Type B pancreatic cell (in vitro differentiated cells): ENCODE data around the gene TMPRSS2. TPM values are rescaled to one million over a fixed set of nuclear protein-coding genes. Genes with fewer than 3 reads are reported as not detected.

ENCODE experiments used
- DNase-seq: peaks from one replicate; pipeline ENCODE4 v3.0.0; 2021; ENCODE audit warnings: mixed read lengths; ENCODE audit not compliant: unreplicated experiment; ENCODE audit errors: extremely low spot score
- H3K27ac Mint-ChIP-seq: 2 replicates; pipeline ENCODE4 v1.8.0; 2021; ENCODE audit warnings: mild to moderate bottlenecking, mixed read lengths
- H3K27me3 Mint-ChIP-seq: 2 replicates; pipeline ENCODE4 v1.8.0; 2021; ENCODE audit warnings: mixed read lengths
- H3K36me3 Mint-ChIP-seq: 2 replicates; pipeline ENCODE4 v1.8.0; 2021; ENCODE audit warnings: mixed read lengths
- H3K4me1 Mint-ChIP-seq: one replicate; pipeline ENCODE4 v1.8.0; 2021; ENCODE audit warnings: mixed read lengths; ENCODE audit not compliant: unreplicated experiment
- H3K4me3 Mint-ChIP-seq: 2 replicates; pipeline ENCODE4 v1.8.0; 2021; ENCODE audit warnings: mild to moderate bottlenecking, mixed read lengths
- H3K9me3 Mint-ChIP-seq: 2 replicates; pipeline ENCODE4 v1.8.0; 2021; ENCODE audit warnings: mixed read lengths
- total RNA-seq: library from RNA; stranded (reverse); gene quantifications from 2 replicates; pipeline ENCODE4 v1.2.1, GENCODE V29; 2021; ENCODE audit warnings: low replicate concordance
- TF ChIP-seq, protein P1 (sequence below): fragments of 200-600 bp; sonication (generic); conservative IDR thresholded peaks from 2 replicates; pipeline ENCODE4 v1.5.0; 2021; ENCODE audit warnings: antibody characterized with exemption, mild to moderate bottlenecking

The TMPRSS2 gene
- total RNA-seq, 1 donor from 2014 or later, result 82.1 TPM

DNA sequence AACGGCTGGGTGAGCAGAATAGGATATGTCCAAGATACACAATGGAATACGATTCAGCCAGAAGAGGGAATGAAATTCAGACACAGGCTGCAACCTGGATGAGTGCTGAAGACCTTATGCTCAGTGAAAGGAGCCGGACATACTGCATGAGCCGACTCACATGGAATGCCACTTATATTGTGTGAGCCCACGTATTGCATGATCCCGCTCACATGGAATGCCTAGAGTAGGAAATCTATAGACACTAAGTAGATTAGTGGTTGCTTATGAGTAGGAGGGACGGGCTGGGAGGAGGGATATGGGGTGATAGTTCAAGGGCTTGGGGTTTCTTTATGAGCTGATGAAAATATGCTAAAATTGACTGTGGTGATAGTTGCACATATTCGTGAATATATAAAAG lies 26.8 kb downstream of the TMPRSS2 start:
- DNase-seq, result no peak
- peak overlapping the region; percentile 53 for H3K27ac Mint-ChIP-seq
- TF ChIP-seq, protein P1, sequence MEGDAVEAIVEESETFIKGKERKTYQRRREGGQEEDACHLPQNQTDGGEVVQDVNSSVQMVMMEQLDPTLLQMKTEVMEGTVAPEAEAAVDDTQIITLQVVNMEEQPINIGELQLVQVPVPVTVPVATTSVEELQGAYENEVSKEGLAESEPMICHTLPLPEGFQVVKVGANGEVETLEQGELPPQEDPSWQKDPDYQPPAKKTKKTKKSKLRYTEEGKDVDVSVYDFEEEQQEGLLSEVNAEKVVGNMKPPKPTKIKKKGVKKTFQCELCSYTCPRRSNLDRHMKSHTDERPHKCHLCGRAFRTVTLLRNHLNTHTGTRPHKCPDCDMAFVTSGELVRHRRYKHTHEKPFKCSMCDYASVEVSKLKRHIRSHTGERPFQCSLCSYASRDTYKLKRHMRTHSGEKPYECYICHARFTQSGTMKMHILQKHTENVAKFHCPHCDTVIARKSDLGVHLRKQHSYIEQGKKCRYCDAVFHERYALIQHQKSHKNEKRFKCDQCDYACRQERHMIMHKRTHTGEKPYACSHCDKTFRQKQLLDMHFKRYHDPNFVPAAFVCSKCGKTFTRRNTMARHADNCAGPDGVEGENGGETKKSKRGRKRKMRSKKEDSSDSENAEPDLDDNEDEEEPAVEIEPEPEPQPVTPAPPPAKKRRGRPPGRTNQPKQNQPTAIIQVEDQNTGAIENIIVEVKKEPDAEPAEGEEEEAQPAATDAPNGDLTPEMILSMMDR, result no peak
- no peaks in the 10 kb centered on the region for H3K9me3 Mint-ChIP-seq
- no peaks in the 10 kb centered on the region for H3K36me3 Mint-ChIP-seq
- H3K4me1 Mint-ChIP-seq, result peaks cover 37% of the 10 kb centered on the region
- no peaks in the 10 kb centered on the region for H3K27me3 Mint-ChIP-seq
- no peak overlapping the region for H3K4me3 Mint-ChIP-seq

DNA sequence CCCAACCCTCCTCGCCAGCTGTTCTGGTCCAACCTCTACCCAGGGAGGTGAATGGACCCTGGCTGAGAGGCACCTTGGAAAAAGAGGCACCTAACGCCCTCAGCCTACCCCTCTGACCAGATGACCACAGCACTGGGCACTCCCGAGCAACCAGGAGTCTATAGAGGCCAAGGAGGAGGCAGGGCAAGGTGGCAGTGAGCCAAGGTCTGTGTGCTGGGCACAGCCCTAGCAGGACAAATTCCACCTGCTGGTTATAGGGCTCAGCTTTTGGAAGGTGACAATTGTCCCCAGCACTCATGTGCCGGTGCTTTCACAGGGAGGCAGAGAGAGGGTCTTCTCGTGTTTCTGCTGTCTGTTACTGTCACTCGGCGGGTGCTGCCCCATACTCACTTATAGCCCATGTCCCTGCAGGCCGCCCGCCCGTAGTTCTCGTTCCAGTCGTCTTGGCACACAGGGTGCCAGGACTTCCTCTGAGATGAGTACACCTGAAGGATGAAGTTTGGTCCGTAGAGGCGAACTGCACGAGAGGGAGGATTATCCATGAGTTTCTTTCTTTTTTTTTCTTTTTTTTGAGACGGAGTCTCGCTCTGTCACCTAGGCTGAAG lies 27.8 kb downstream of the TMPRSS2 start:
- Mint-ChIP-seq H3K4me3 (no peak overlapping the region), H3K4me1 (peaks cover 37% of the 10 kb centered on the region), H3K27ac (peak overlapping the region; percentile 46), H3K9me3 (no peaks in the 10 kb centered on the region), H3K36me3 (no peaks in the 10 kb centered on the region), H3K27me3 (no peaks in the 10 kb centered on the region)
- TF ChIP-seq, protein P1, result no peak
- DNase-seq, result no peak

DNA sequence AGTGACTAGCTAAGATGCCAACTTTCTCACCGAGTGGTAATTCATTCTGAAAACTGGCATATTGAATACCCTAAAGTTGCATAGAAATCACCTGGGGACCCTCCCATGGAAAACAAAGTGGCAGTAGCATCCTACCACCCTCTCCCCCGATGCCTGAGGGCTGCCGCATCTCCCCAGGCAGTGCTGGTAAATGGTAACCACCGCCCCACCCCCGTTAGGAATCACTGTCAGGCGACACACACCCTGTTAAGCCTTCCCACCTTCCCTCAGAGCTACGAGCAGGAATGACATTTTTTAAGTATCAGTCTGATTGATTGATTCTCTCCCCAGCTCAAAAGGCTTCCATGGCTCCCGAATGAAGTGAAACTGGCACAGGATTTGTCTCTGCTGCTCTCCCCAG lies 28.3 kb downstream of the TMPRSS2 start:
- Mint-ChIP-seq H3K27ac (peak overlapping the region; percentile 46), H3K9me3 (no peaks in the 10 kb centered on the region), H3K4me3 (no peak overlapping the region), H3K4me1 (peaks cover 37% of the 10 kb centered on the region), H3K36me3 (no peaks in the 10 kb centered on the region), H3K27me3 (no peaks in the 10 kb centered on the region)
- TF ChIP-seq, protein P1, result no peak
- no peak for DNase-seq

DNA sequence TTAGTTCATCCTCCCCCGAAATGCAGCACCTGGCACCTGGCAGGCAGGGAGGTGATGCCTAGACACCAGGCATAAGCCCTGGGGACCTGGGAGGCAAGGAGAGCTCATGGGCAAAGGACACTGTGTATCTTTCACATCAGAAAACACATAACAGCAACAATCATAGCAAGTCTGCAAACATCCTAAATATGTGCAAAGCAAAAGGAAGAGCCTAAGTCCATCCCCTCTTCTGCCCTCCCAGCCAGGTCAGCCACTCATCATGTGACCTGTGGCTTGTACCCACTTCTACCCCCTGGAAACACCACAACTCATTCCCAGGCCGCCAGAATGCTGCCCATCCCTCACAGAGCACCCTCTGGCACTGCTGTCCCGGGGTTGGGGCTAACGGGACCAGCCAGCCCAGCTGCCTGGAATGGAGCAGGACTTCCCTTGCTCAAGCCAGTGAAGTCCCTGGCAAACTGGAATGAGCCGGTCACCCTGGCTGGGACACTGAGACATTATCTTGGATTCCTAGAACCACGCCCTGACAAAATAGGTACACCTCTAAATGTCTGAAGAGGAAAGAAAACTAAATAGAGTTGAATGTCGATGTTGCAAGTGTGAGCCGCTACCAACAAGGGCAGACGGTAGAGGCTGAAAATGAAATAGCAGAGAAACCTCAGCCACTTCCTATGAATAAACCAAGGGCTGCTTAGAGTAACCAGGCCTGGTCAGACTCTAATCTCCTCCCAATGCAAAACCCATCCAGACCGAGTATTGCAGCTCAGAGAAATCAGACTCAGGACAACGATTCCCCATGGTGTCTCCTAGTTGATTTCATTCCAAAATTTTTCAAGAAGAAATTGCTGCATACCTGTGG lies 29.4 kb downstream of the TMPRSS2 start:
- Mint-ChIP-seq H3K36me3 (no peaks in the 10 kb centered on the region), H3K9me3 (no peaks in the 10 kb centered on the region), H3K27me3 (no peaks in the 10 kb centered on the region), H3K27ac (peak overlapping the region; percentile 73), H3K4me1 (peaks cover 37% of the 10 kb centered on the region), H3K4me3 (peak overlapping the region; percentile 29)
- no peak for DNase-seq
- TF ChIP-seq, protein P1, result no peak

DNA sequence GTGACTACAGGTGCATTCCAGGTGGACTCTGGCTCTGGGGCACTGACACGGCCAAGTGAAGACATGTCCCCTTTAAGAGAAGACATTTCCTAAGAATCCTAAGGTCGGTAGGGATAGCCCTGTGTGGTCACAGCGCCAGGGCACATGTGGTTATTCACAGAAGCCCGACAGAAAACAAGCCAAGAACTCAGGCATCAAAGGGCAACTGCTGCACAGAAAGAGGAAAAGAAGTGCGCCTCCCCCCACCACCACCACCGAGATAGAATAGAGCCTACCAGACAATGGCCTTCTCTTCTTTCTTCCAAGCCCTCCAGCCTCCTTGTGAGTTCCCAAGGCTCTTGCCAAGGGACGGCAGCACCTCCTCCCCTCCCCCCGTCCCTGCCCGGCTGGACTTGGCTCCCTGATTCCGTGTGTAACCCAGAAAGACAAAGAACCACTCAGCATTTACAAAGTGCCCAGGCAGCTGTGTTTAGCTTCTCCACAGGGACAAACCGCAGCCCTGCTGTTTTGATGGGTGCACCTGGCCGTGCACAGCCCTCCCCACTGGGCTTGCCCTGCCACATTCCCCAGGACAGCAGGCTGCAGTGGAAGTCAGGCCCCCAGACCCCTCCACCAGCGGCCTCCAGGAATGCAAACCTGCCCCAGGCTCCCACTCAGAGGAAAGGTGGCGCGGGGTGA lies 30.2 kb downstream of the TMPRSS2 start:
- Mint-ChIP-seq H3K4me1 (peaks cover 35% of the 10 kb centered on the region), H3K4me3 (peak overlapping the region; percentile 22), H3K36me3 (no peaks in the 10 kb centered on the region), H3K27ac (peak overlapping the region; percentile 73), H3K27me3 (no peaks in the 10 kb centered on the region), H3K9me3 (no peaks in the 10 kb centered on the region)
- DNase-seq, result no peak
- TF ChIP-seq, protein P1, result no peak
